ENCODE results near the gene DNAI4. TPM values are rescaled to one million over a fixed set of nuclear protein-coding genes. Genes with fewer than 3 reads are reported as not detected.
"Not testable (repeated sequence)": the region's sequence is repeated elsewhere in the genome, so short reads cannot be mapped to it uniquely, and the experiment has no call there.

Gene DNAI4
- total RNA-seq, 1 donor from 2014 or later: 34.9 TPM

- DNase-seq: no peak
Measured at GRCh38 chr1:66824771-66825170, 99.9 kb downstream of the DNAI4 start.

- DNase-seq: no peak
Measured at GRCh38 chr1:66809736-66810326, 114.8 kb downstream of the DNAI4 start.

DNA sequence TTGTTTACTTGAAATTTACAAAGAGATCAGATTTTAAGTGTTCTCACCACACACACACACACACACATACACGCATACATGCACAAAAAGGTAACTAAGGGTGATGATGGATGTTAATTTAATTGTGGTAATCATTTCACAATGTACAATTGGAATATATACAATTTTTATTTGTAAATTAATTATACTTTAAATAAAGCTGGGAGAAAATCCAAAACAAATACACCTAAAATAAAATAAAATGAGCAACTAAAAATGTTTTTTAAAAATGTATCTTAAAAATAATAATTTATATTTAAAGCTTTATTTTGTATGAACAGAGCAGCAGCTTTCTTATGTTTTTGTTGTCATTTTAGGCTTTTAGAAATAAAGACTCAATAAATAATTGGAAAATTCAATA is 115.4 kb downstream of the DNAI4 start:
- DNase-seq: no peak

GRCh38 chr1:66795839-66796238 is 128.8 kb downstream of the DNAI4 start:
- not testable (repeated sequence) for DNase-seq

DNA sequence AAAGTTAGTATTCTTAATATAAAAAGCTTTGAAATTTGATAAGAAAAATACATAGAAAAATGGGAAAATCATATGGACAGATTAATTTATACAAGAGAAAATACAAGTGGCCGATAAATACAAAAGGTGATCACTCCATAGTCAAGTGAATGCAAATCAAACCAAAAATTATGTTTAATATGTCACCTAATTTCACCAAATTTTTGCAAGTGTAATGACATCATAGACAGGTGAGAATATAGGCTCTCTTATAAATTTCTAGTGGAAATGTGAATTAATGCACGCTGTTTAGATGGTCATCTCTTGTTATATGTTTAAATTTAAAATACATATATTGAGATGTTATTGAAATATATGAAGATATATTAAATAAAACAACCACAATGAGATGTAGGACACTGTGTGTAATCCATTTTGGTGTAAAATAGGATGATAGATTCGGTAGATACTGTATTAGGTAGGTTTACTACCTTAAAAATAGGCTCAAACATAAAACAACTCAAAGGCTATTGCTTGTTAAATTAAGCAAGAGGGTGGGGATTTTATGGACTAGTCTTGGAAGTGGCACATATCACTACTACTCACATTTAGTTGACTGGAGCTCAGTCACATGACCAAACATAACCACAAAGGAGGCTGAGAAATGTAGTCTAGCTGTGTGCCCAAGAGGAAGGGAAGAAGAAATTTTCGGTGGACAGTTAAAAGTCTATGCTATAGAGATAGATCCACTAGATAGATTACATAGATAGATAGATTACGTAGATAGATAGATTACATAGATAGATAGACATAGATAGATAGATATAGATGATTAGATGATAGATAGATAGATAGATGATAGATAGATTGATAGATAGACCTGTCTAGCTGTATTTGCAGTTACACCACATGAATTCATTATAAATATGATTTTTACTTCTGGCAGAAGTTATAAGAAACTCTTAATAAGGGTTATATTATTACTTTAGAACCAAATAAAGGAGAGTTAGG is 132.7 kb downstream of the DNAI4 start:
- DNase-seq: no peak

- DNase-seq: no peak
Measured at GRCh38 chr1:66788231-66788939, 136.3 kb downstream of the DNAI4 start.

GRCh38 chr1:66787641-66788040 is 137.0 kb downstream of the DNAI4 start:
- DNase-seq: no peak

DNA sequence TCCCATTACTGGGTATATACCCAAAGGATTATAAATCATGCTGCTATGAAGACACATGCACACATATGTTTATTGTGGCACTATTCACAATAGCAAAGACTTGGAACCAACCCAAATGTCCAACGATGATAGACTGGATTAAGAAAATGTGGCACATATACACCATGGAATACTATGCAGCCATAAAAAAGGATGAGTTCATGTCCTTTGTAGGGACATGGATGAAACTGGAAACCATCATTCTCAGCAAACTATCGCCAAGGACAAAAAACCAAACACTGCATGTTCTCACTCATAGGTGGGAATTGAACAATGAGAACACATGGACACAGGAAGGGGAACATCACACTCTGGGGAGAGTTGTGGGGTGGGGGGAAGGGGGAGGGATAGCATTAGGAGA is 138.9 kb downstream of the DNAI4 start:
- DNase-seq: not testable (repeated sequence)

DNA sequence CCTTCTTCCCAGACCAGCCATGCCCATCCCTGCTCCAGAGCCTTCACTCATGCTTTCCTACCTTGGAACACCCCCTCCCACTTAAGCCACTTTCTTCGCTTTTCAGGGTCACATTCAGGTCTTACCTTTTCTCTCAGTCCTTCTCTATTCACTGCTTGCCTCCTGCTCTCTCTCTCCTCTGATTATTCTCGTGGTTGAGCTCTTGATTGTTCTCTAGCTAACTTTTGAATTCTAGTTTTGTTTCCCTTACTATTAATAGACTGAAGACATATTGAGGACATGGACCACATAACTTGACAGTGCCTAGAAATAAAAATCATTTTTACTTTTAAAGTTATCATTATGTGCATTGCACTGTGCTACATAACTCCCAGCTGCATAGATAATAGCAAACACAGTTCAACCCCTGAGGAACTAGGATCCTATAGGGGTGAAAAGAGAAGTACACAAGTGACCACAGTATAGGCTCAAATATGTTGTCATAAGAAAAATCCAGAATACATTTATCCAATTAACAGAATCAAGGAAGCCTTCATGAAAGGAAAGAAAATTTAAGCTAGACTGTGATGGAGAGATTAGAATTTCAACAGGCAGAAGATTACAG is 145.1 kb downstream of the DNAI4 start:
- DNase-seq: no peak

GRCh38 chr1:66778969-66779368 is 145.7 kb downstream of the DNAI4 start:
- DNase-seq: no peak

GRCh38 chr1:66778266-66778665 is 146.4 kb downstream of the DNAI4 start:
- no peak for DNase-seq

- no peak for DNase-seq
Measured at GRCh38 chr1:66777831-66778230, 146.8 kb downstream of the DNAI4 start.

- DNase-seq: no peak
Measured at GRCh38 chr1:66775646-66776045, 149.0 kb downstream of the DNAI4 start.

GRCh38 chr1:66774438-66774837 is 150.2 kb downstream of the DNAI4 start:
- no peak for DNase-seq

DNA sequence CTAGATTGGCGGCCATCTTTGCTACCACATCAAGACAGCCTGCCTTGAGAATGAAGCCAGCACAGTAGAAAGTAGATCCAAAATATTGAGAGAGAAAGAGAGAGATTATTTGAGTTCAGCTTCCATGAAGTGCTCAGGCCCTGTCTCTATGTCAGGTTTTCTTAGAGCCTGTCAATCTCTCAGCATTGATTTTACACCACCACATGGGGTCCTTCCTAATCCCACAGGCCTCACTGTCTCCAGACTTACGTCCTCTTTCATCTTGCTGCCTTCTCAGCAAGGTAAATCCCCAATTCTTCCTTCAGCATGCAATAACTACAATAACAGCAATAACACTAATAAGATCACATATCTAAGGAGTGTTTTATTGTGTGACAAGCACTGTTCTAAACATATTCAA is 151.4 kb downstream of the DNAI4 start:
- no peak for DNase-seq

GRCh38 chr1:66770694-66771093 is 154.0 kb downstream of the DNAI4 start:
- no peak for DNase-seq

DNA sequence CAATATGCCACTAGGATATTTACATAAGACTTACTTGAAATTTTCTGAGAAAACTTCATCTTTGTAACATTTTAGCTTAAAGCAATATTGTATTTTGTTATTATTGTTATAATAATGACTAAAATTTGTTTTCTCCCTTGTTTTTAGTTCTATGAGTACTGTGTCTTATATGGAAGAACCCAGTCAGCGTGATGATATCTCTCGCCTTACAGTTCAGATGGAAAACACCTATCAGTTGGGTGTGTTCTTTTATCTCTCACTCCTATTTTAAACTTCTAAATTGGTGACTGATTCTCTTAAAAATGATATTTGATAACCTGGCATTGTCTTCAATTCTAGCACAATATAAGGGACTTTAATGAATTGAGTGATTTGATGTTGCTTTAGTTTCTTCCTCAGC is 154.4 kb downstream of the DNAI4 start:
- DNase-seq: no peak

GRCh38 chr1:66769512-66770229 is 155.0 kb downstream of the DNAI4 start:
- DNase-seq: no peak

- DNase-seq: no peak
Measured at GRCh38 chr1:66768965-66769364, 155.7 kb downstream of the DNAI4 start.

DNA sequence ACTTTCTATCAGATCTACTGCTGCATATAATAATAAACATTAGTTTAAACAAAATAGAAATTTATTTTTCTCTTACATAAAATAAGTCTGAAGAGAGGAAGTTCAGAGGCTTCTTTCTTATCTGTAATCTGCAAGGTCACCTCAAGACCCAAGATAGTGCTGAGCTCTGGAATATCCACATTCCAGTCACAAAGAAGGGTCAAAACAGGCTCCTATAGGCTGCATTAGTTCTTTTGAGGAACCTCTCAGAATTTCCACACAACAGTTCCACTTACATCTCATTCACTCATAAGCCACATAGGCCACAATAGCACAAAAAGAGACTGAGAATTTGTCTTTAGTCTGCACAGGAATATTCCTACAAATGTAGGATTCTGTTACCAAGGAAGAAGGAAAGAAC is 157.0 kb downstream of the DNAI4 start:
- no peak for DNase-seq

DNA sequence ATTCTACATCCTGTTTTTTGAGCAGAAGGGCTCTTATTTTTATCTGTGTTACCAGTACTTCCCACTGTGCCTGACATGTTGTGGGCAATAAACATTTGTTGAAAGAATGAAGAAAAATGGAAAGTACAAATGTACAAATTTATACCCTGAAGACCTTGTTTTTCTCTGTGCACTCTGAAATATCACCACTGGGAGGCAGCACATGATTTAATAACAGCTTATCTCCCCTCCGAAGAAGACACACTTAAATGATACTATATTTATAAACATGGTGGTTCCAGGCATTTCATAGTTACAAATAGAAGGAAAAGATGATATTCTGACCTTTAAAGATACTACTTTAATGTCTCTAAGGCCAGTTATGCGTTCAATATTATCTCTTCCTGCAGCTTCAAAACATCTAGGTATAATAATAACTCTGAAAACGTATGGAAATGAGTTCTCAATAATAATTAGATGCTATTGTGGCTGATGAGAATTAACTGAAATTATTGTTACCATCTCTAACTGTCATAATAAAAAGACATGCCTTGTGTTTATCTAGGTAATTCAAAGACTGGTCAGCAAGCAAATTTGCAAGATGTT is 159.6 kb downstream of the DNAI4 start:
- DNase-seq: no peak

All from occipital lobe (tissue), 2 donors.